B cell (primary cell): ENCODE data around the gene MAGEB1. TPM values are rescaled to one million over a fixed set of nuclear protein-coding genes. Genes with fewer than 3 reads are reported as not detected.

Experiments used
- ATAC-seq: fragments of 200-7000 bp; cut with Tn5 transposase; one replicate; pipeline ENCODE4 v1.10.0; 2021; ENCODE audit warnings: low read depth, mild to moderate bottlenecking, moderate number of reproducible peaks, moderate library complexity
- CTCF ChIA-PET: fragments of 350-600 bp; sonication (Branson Sonifier 250); formaldehyde crosslinking; loops from one replicate; lab custom pipeline; 2021; ENCODE audit warnings: antibody characterized with exemption, inconsistent platforms; lab: Charles Lee
- POLR2A ChIA-PET: fragments of 350-600 bp; sonication (Branson Sonifier 250); formaldehyde crosslinking; loops from one replicate; lab custom pipeline; 2021; ENCODE audit warnings: antibody characterized with exemption; lab: Charles Lee
- DNase-seq: peaks from one replicate; pipeline ENCODE4 v3.0.0; 2013
- H2AFZ ChIP-seq: 2 replicates; pipeline ENCODE4 v1.6.1; 2012; ENCODE audit warnings: mild to moderate bottlenecking, low read depth, low read length; ENCODE audit not compliant: insufficient read depth, poor library complexity, severe bottlenecking
- H3K27ac ChIP-seq, 2 donors: 1 replicate in 1 of 2; 2 replicates in 1 of 2; pipeline ENCODE4 v1.5.1; 2012 to 2013; ENCODE audit warnings: low read length in 2 of 2, mild to moderate bottlenecking in 2 of 2, moderate library complexity in 1 of 2
- H3K27me3 ChIP-seq, 4 experiments: fragments of 200-600 bp in 1 of 4; sonication (generic) in 1 of 4; replicated peaks in 1 of 4; 1 replicate in 2 of 4; 2 replicates in 2 of 4; pipeline versions ENCODE4 v1.6.1 to v1.7.0; 2013 to 2016; ENCODE audit warnings: low read length in 3 of 4, mild to moderate bottlenecking in 2 of 4, mixed read lengths in 1 of 4, moderate library complexity in 1 of 4; ENCODE audit not compliant: insufficient read depth in 4 of 4, control insufficient read depth in 3 of 4; ENCODE audit errors: control extremely low read depth in 1 of 4
- H3K36me3 ChIP-seq, 2 experiments: replicated peaks in 1 of 2; 1 replicate in 1 of 2; 2 replicates in 1 of 2; pipeline versions ENCODE4 v1.6.1 to v1.7.1; 2013; ENCODE audit warnings: low read length in 1 of 2; ENCODE audit not compliant: insufficient read depth in 2 of 2, control insufficient read depth in 1 of 2; ENCODE audit errors: control extremely low read depth in 1 of 2, extremely low read depth in 1 of 2
- H3K4me1 ChIP-seq, 2 donors: fragments of 200-600 bp in 1 of 2; sonication (generic) in 1 of 2; 1 replicate in 1 of 2; 2 replicates in 1 of 2; pipeline versions ENCODE4 v1.5.1 to v1.6.1; 2013 to 2017; ENCODE audit warnings: low read length in 2 of 2; ENCODE audit not compliant: control insufficient read depth in 2 of 2, insufficient read depth in 2 of 2
- H3K4me2 ChIP-seq: replicated peaks from 2 replicates; pipeline ENCODE3; 2012; ENCODE audit warnings: mild to moderate bottlenecking, low read depth, low read length; ENCODE audit not compliant: poor library complexity, severe bottlenecking
- H3K4me3 ChIP-seq, 5 experiments: fragments of 200-600 bp in 1 of 5; sonication (generic) in 1 of 5; 1 replicate in 3 of 5; 2 replicates in 2 of 5; pipeline versions ENCODE4 v1.5.1 to v1.7.0; 2011 to 2016; ENCODE audit warnings: low read length in 4 of 5, mild to moderate bottlenecking in 4 of 5, low read depth in 2 of 5, control low read depth in 1 of 5, moderate library complexity in 1 of 5; ENCODE audit not compliant: insufficient read depth in 1 of 5; ENCODE audit errors: control extremely low read depth in 1 of 5, extremely low read depth in 1 of 5
- H3K79me2 ChIP-seq: fragments of 200-600 bp; sonication (generic); one replicate; pipeline ENCODE4 v1.6.0; 2016; ENCODE audit warnings: low read length; ENCODE audit not compliant: control insufficient read depth, insufficient read depth
- H3K9ac ChIP-seq: fragments of 200-600 bp; sonication (generic); 2 replicates; pipeline ENCODE4 v1.6.1; 2017; ENCODE audit warnings: mild to moderate bottlenecking, low read length, moderate library complexity
- H3K9me3 ChIP-seq, 3 donors: one replicate each; pipeline versions ENCODE4 v1.6.1 to v1.7.1; 2013; ENCODE audit warnings: low read length in 2 of 3; ENCODE audit not compliant: control insufficient read depth in 2 of 3, insufficient read depth in 1 of 3; ENCODE audit errors: control extremely low read depth in 1 of 3
- H4K20me1 ChIP-seq: 2 replicates; pipeline ENCODE4 v1.6.0; 2012; ENCODE audit warnings: mild to moderate bottlenecking, low read length; ENCODE audit not compliant: insufficient read depth, control insufficient read depth, poor library complexity, severe bottlenecking
- H3K27ac Mint-ChIP-seq: one replicate; pipeline ENCODE4 v1.8.0; 2021; ENCODE audit warnings: mixed read lengths
- H3K27me3 Mint-ChIP-seq: one replicate; pipeline ENCODE4 v1.8.0; 2021; ENCODE audit warnings: mixed read lengths
- H3K4me1 Mint-ChIP-seq: one replicate; pipeline ENCODE4 v1.8.0; 2021; ENCODE audit warnings: mixed read lengths
- H3K4me3 Mint-ChIP-seq: one replicate; pipeline ENCODE4 v1.8.0; 2021; ENCODE audit warnings: mixed read lengths
- H3K9me3 Mint-ChIP-seq: one replicate; pipeline ENCODE4 v1.8.0; 2022; ENCODE audit warnings: mixed read lengths; ENCODE audit not compliant: insufficient read depth
- CTCF ChIP-seq: fragments of 200-600 bp; IDR thresholded peaks from one replicate; pipeline ENCODE4 v1.8.0; 2022; ENCODE audit warnings: antibody characterized with exemption, mild to moderate bottlenecking
- EZH2 ChIP-seq: IDR thresholded peaks from 2 replicates; pipeline ENCODE4 v1.6.1; 2012; ENCODE audit warnings: borderline replicate concordance, low read depth, mild to moderate bottlenecking, moderate library complexity, low read length; ENCODE audit not compliant: insufficient read depth, poor library complexity, severe bottlenecking
- WGBS: methylation state at CpG from one replicate; pipeline ENCODE4 v1.1.5; 2013; ENCODE audit warnings: missing lambda C conversion rate; ENCODE audit not compliant: insufficient coverage; 5-methylcytosine and 5-hydroxymethylcytosine counted together
- intact Hi-C: fragments of 100-400 bp; cut with micrococcal nuclease; formaldehyde crosslinking; loops from one replicate; pipeline ENCODE4 v1.10.0; 2022
- polyA plus RNA-seq: library from polyadenylated mRNA; depleted of rRNA; stranded (reverse); fragments of >200 nt; gene quantifications from 2 replicates; pipeline ENCODE4 v1.2.3, GENCODE V29; 2012
- total RNA-seq, 2 donors: library from RNA; stranded (reverse); fragments of 120-200 nt in 1 of 2; gene quantifications; 1 replicate in 1 of 2; 2 replicates in 1 of 2; pipeline versions ENCODE4 v1.2.3 to v1.2.4, GENCODE V29; 2013 to 2022

MAGEB1 gene
- total and polyA plus RNA-seq, 2 donors (not counting 1 experiment from before 2014, with no cell fraction given): not detected

- ATAC-seq (no peak), DNase-seq (no peak)
- ChIA-PET CTCF (no interaction called here), POLR2A (no interaction called here)
- H3K9me3 Mint-ChIP-seq: no peaks in the 10 kb centered on the region
- TF ChIP-seq CTCF: no peak
- H3K27ac ChIP-seq: no peak within 1 kb of the TSS
- H3K27me3 Mint-ChIP-seq: no peaks in the 10 kb centered on the region
- H3K4me3 ChIP-seq: no peak within 1 kb of the TSS
- no peak within 1 kb of the TSS for H3K4me2 ChIP-seq
- WGBS: 90% methylated on average over 9 of the region's 29 CpGs
- no peaks in the 10 kb centered on the region for H3K36me3 ChIP-seq
- no peaks in the 10 kb centered on the region for H3K9me3 ChIP-seq
- H2AFZ ChIP-seq: no peak within 1 kb of the TSS
- H3K27me3 ChIP-seq: no peaks in the 10 kb centered on the region
- H3K27ac Mint-ChIP-seq: no peak within 1 kb of the TSS
- no peaks in the 10 kb centered on the region for H4K20me1 ChIP-seq
- H3K4me3 Mint-ChIP-seq: no peak within 1 kb of the TSS
- no peaks in the 10 kb centered on the region for H3K4me1 Mint-ChIP-seq
- intact Hi-C loops: no loop called here
- no peaks in the 10 kb centered on the region for H3K4me1 ChIP-seq
- H3K9ac ChIP-seq: no peak within 1 kb of the TSS
- H3K79me2 ChIP-seq: no peaks in the 10 kb centered on the region
Measured at GRCh38 chrX:30215357-30215843, 31.5 kb upstream of the MAGEB1 start, which contains the start of gene MAGEB2. Gene MAGEB2, plus strand, starts transcription at chrX:30215563. Its CDS starts 3,018 bp downstream, at chrX:30218581.

- CTCF ChIA-PET: no interaction called here
- no peak overlapping the region for H3K27ac Mint-ChIP-seq
- H3K9me3 Mint-ChIP-seq: no peaks in the 10 kb centered on the region
- Histone ChIP-seq H3K9ac (no peak overlapping the region), H3K4me3 (no peak overlapping the region), H3K4me1 (no peaks in the 10 kb centered on the region), H3K79me2 (no peaks in the 10 kb centered on the region), H2AFZ (no peak overlapping the region), H4K20me1 (no peaks in the 10 kb centered on the region), H3K36me3 (no peaks in the 10 kb centered on the region), H3K9me3 (no peaks in the 10 kb centered on the region), H3K27ac (no peak overlapping the region), H3K27me3 (no peaks in the 10 kb centered on the region), H3K4me2 (no peak overlapping the region)
- H3K4me1 Mint-ChIP-seq: no peaks in the 10 kb centered on the region
- no peak for DNase-seq
- intact Hi-C loops: no loop called here
- TF ChIP-seq EZH2 (no peak), CTCF (no peak)
- WGBS: no CpG with 5 or more reads among the region's 1 CpG
- H3K4me3 Mint-ChIP-seq: no peak overlapping the region
- ATAC-seq: no peak
- POLR2A ChIA-PET: no interaction called here
- H3K27me3 Mint-ChIP-seq: no peaks in the 10 kb centered on the region
Measured at GRCh38 chrX:30217465-30217864, 29.5 kb upstream of the MAGEB1 start.
